CD4-positive, alpha-beta T cell (primary cell): Measurements from ENCODE around the gene EFCAB8. TPM values are rescaled to one million over a fixed set of nuclear protein-coding genes. Genes with fewer than 3 reads are reported as not detected.
"Not testable (repeated sequence)": the region's sequence is repeated elsewhere in the genome, so short reads cannot be mapped to it uniquely, and the experiment has no call there.

Experiments used
- ATAC-seq: fragments of 200-7000 bp; cut with Tn5 transposase; one replicate; pipeline ENCODE4 v1.10.0; 2022; ENCODE audit warnings: mild to moderate bottlenecking; ENCODE audit not compliant: poor library complexity
- CTCF ChIA-PET: fragments of 350-600 bp; sonication (Branson Sonifier 250); formaldehyde crosslinking; loops from one replicate; lab custom pipeline; 2021; ENCODE audit warnings: antibody characterized with exemption, inconsistent platforms; lab: Charles Lee
- POLR2A ChIA-PET: fragments of 350-600 bp; sonication (Branson Sonifier 250); formaldehyde crosslinking; loops from one replicate; lab custom pipeline; 2021; ENCODE audit warnings: antibody characterized with exemption, inconsistent platforms; lab: Charles Lee
- DNase-seq, 14 experiments: peaks; one replicate each; pipeline ENCODE4 v3.0.0-alpha.2; 2013 to 2020; ENCODE audit warnings: mixed read lengths in 2 of 14
- H3K27ac ChIP-seq, 2 donors: one replicate each; pipeline versions ENCODE4 v1.5.1 to v1.7.0; 2013; ENCODE audit warnings: low read length in 2 of 2, low read depth in 1 of 2, mild to moderate bottlenecking in 1 of 2
- H3K27me3 ChIP-seq, 2 experiments: 1 replicate in 1 of 2; 2 replicates in 1 of 2; pipeline versions ENCODE4 v1.6.1 to v1.7.0; 2013; ENCODE audit warnings: low read length in 2 of 2, control low read depth in 1 of 2, mild to moderate bottlenecking in 1 of 2, moderate library complexity in 1 of 2; ENCODE audit not compliant: insufficient read depth in 2 of 2, control insufficient read depth in 1 of 2
- H3K36me3 ChIP-seq: one replicate; pipeline ENCODE4 v1.6.1; 2013; ENCODE audit warnings: low read length, control low read depth; ENCODE audit not compliant: insufficient read depth
- H3K4me1 ChIP-seq: one replicate; pipeline ENCODE4 v1.6.1; 2013; ENCODE audit warnings: low read length, control low read depth; ENCODE audit not compliant: insufficient read depth
- H3K4me3 ChIP-seq: one replicate; pipeline ENCODE4 v1.5.1; 2013; ENCODE audit warnings: mild to moderate bottlenecking, low read length, moderate library complexity
- H3K9me3 ChIP-seq, 2 experiments: 1 replicate in 1 of 2; 2 replicates in 1 of 2; pipeline versions ENCODE4 v1.6.1 to v1.7.0; 2013; ENCODE audit warnings: low read length in 2 of 2, mild to moderate bottlenecking in 2 of 2, control low read depth in 1 of 2, moderate library complexity in 1 of 2; ENCODE audit not compliant: control insufficient read depth in 1 of 2, insufficient read depth in 1 of 2
- H3K27ac Mint-ChIP-seq: one replicate; pipeline ENCODE4 v1.8.0; 2020; ENCODE audit warnings: mixed read lengths
- H3K27me3 Mint-ChIP-seq: one replicate; pipeline ENCODE4 v1.8.0; 2021; ENCODE audit warnings: mixed read lengths
- H3K36me3 Mint-ChIP-seq: one replicate; pipeline ENCODE4 v1.8.0; 2021; ENCODE audit warnings: low read depth, mixed read lengths
- H3K4me1 Mint-ChIP-seq: one replicate; pipeline ENCODE4 v1.8.0; 2021; ENCODE audit warnings: low read depth, mixed read lengths
- H3K4me3 Mint-ChIP-seq: one replicate; pipeline ENCODE4 v1.8.0; 2020; ENCODE audit warnings: mild to moderate bottlenecking, mixed read lengths
- H3K9me3 Mint-ChIP-seq: one replicate; pipeline ENCODE4 v1.8.0; 2020; ENCODE audit warnings: mixed read lengths
- intact Hi-C, 2 experiments: fragments of 100-400 bp; cut with DNase I in 1 of 2; cut with micrococcal nuclease in 1 of 2; formaldehyde crosslinking; loops; one replicate each; pipeline versions ENCODE4 v1.15.1 to v1.9.0; 2023 to 2025; cut with DNase I, micrococcal nuclease
- total RNA-seq, 174 experiments: library from RNA in 2 of 174; stranded (reverse) in 2 of 174; gene quantifications; one replicate each; pipeline ENCODE4 v1.2.3 and lab custom pipeline; 2021 to 2026
- TF ChIP-seq, protein P1 (sequence below): fragments of 200-600 bp; IDR thresholded peaks from one replicate; pipeline ENCODE4 v1.8.0; 2022; ENCODE audit warnings: antibody characterized with exemption, mild to moderate bottlenecking

The EFCAB8 gene
- total RNA-seq, 2 experiments from 2014 or later: 0.81 to 2.5 TPM

DNA sequence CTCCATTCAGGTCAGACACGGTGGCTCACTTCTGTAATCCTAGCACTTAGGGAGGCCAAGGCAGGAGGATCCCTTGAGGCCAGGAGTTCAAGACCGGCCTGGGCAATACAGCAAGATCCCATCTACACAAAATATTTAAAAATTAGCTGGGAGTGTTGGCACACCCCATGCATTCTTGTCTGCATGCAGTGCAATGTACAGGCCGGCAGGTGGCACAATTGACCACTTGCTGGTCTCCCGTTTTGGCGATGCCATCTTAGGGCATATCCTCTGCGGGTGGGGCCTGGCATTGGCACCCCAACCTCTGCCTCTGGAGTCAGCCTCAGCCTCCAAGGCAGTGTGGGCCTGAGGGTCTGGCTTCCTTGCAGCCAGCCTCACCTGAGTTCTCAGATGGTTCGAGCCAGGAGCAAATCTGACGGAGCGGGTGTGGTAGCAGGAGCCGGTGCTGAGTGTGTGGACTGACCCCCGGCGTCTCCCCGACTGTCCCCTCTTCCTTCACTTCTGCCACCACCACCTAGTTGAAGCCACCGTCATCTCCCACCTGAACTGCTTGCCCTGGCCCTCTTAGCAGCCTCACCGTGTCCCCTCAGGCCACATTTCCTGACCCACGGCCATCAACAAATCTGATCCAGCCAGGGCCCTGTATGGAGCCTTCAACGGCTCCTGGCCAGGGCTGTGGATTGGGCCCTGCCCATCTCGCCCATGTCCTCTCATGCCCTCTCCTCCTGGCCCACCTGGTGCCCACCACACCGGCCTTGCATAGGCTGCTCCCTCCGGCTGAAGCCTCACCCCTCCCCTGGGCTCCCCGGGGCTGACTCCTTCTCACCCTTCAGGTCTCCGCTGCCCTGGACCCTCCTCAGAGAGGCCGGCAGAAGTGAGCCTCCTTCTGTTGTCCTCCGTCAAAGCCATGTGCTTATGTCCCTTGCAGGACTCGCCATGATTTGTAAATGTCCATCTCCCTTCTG lies 44.0 kb downstream of the EFCAB8 start:
- POLR2A ChIA-PET: interaction anchor here (1.0 to 1.5 kb wide), 4 partner anchors 43 to 363 kb away, joined by 3 to 9 read pairs (median 3); no protein-coding TSS in a partner anchor
- Histone ChIP-seq H3K27ac (no peak overlapping the region), H3K4me1 (peaks cover 36% of the 10 kb centered on the region), H3K27me3 (no peaks in the 10 kb centered on the region), H3K4me3 (no peak overlapping the region), H3K9me3 (no peaks in the 10 kb centered on the region), H3K36me3 (no peaks in the 10 kb centered on the region)
- Mint-ChIP-seq H3K36me3 (no peaks in the 10 kb centered on the region), H3K4me3 (no peak overlapping the region), H3K4me1 (peaks cover 37% of the 10 kb centered on the region), H3K9me3 (no peaks in the 10 kb centered on the region), H3K27ac (peak overlapping the region; percentile 47), H3K27me3 (no peaks in the 10 kb centered on the region)
- CTCF ChIA-PET: interaction anchor here (0.6 to 3.3 kb wide), 13 partner anchors 42 to 389 kb away, joined by 3 to 15 read pairs (median 4); no protein-coding TSS in a partner anchor
- ATAC-seq: peak; percentile 95
- intact Hi-C loops: loop anchor here (1.0 to 5.0 kb wide), 11 partner anchors 44 to 397 kb away; partner anchors contain the start of gene BPIFB4 (in 1 of the 2)
- peak; percentile 61 to 85 (median 66) for DNase-seq
- TF ChIP-seq, protein P1, sequence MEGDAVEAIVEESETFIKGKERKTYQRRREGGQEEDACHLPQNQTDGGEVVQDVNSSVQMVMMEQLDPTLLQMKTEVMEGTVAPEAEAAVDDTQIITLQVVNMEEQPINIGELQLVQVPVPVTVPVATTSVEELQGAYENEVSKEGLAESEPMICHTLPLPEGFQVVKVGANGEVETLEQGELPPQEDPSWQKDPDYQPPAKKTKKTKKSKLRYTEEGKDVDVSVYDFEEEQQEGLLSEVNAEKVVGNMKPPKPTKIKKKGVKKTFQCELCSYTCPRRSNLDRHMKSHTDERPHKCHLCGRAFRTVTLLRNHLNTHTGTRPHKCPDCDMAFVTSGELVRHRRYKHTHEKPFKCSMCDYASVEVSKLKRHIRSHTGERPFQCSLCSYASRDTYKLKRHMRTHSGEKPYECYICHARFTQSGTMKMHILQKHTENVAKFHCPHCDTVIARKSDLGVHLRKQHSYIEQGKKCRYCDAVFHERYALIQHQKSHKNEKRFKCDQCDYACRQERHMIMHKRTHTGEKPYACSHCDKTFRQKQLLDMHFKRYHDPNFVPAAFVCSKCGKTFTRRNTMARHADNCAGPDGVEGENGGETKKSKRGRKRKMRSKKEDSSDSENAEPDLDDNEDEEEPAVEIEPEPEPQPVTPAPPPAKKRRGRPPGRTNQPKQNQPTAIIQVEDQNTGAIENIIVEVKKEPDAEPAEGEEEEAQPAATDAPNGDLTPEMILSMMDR: peak; percentile 90

DNA sequence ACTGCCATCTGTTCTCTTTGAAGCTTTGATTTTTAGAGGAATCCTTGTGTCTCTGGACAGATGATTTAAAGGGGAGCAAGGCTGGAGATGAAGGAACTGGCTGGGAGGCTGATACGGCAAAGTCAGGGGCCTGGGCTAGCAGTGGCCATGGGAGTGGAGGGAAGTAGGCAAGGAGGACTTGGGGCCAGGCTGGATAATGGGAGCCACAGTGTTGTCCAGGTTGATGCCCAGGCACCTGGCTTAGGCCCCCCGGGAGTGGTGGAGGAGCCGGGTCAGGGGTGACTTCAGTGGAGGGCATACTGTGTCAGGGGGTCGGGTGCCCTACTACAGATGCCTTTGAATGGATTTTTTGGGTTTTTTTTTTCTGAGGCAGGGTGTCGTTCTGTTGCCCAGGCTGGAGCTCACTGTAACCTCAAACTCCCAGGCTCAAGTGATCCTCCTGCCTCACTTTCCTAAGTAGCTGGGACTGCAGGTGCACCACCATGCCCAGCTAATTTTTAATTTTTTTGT lies 45.0 kb downstream of the EFCAB8 start:
- DNase-seq (no peak), ATAC-seq (no peak)
- Mint-ChIP-seq H3K27me3 (no peaks in the 10 kb centered on the region), H3K27ac (peak overlapping the region; percentile 52), H3K36me3 (no peaks in the 10 kb centered on the region), H3K4me1 (peaks cover 37% of the 10 kb centered on the region), H3K9me3 (no peaks in the 10 kb centered on the region), H3K4me3 (no peak overlapping the region)
- ChIA-PET POLR2A (interaction anchor here (0.6 kb wide), 1 partner anchor 68 kb away, joined by 3 read pairs; no protein-coding TSS in a partner anchor), CTCF (interaction anchor here (1.2 to 3.3 kb wide), 2 partner anchors 113 to 192 kb away, joined by 3 to 15 read pairs; no protein-coding TSS in a partner anchor)
- H3K36me3 ChIP-seq: no peaks in the 10 kb centered on the region
- H3K27ac ChIP-seq: no peak overlapping the region
- H3K27me3 ChIP-seq: no peaks in the 10 kb centered on the region
- intact Hi-C loops: loop anchor here (2.0 to 5.0 kb wide), 6 partner anchors 43 to 387 kb away; partner anchors contain the start of gene BPIFB4 (in 1 of the 2)
- H3K4me1 ChIP-seq: peaks cover 36% of the 10 kb centered on the region
- H3K4me3 ChIP-seq: no peak overlapping the region
- H3K9me3 ChIP-seq: no peaks in the 10 kb centered on the region
- TF ChIP-seq, protein P1: no peak

DNA sequence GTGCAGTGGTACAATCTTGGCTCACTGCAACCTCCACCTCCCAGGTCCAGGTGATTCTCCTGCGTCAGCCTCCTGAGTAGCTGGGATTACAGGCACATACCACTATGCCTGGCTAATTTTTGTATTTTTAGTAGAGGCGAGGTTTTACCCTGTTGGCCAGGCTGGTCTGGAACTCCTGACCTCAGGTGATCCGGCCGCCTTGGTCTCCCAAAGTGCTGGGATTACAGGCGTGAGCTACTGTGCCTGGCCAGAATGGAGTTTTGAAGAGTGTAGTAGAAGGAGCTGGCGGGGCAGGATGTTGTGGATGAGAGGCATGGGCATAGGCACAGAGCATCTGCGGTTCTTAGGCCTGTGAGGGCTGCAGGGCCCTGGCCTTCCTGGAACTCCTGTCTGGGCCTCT lies 46.0 kb downstream of the EFCAB8 start:
- ATAC-seq, H3K9me3 Mint-ChIP-seq, H3K27ac ChIP-seq, H3K4me3 Mint-ChIP-seq, H3K27me3 Mint-ChIP-seq, H3K9me3 ChIP-seq, POLR2A ChIA-PET, H3K27me3 ChIP-seq, H3K4me3 ChIP-seq, H3K36me3 Mint-ChIP-seq, H3K36me3 ChIP-seq, DNase-seq: not testable (repeated sequence)
- CTCF ChIA-PET: interaction anchor here (1.2 kb wide), 1 partner anchor 114 kb away, joined by 3 read pairs; no protein-coding TSS in a partner anchor
- H3K27ac Mint-ChIP-seq: peak overlapping the region; percentile 49
- H3K4me1 Mint-ChIP-seq: peaks cover 45% of the 10 kb centered on the region
- intact Hi-C loops: loop anchor here (5.0 kb wide), 2 partner anchors 173 to 308 kb away; partner anchors contain the start of gene BPIFB4 (in 1 of the 2)
- H3K4me1 ChIP-seq: peaks cover 36% of the 10 kb centered on the region
